22Rv1 (cell line): ENCODE measurements around the gene TMEM176B.

Source experiments
- CTCF ChIP-seq: fragments of 450-650 bp; IDR thresholded peaks from 2 replicates; pipeline ENCODE4 v1.5.1; 2017; ENCODE audit warnings: mild to moderate bottlenecking
- ZFX ChIP-seq: fragments of 450-650 bp; IDR thresholded peaks from 2 replicates; pipeline ENCODE4 v1.6.1; 2017; ENCODE audit warnings: antibody characterized with exemption, borderline replicate concordance

DNA sequence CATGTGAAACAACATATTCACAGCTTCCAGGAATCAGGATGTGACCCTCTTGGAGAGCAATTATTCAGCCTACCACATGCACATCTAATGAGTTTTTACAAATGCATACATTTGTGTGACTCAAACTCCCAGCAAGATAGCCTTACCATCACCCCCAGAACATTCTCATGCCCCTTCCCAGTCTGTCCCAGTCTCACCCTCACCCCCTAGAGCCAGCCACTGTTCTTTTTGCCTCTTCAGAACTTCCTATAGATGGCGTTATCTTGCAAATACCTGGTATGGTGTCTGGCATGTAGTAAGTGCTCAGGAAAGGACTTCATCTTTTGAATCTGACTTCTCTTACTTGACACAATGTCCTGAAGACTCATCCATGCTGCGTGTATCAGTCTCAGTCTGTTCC, 28.2 kb upstream of the TMEM176B start:
- TF ChIP-seq CTCF (no peak), ZFX (no peak)
